H9 (cell line): ENCODE data around the gene PRSS27. TPM values are rescaled to one million over a fixed set of nuclear protein-coding genes. Genes with fewer than 3 reads are reported as not detected.

Source experiments
- DNase-seq: peaks from one replicate; pipeline ENCODE4 v3.0.0-alpha.2; 2017
- H2AFZ ChIP-seq: one replicate; pipeline ENCODE4 v1.6.1; 2013; ENCODE audit warnings: mild to moderate bottlenecking, low read length, control low read depth, moderate library complexity
- H2AK5ac ChIP-seq: 2 replicates; pipeline ENCODE4 v1.6.1; 2013; ENCODE audit warnings: low read length, control low read depth, mixed read lengths; ENCODE audit not compliant: insufficient read length
- H2BK120ac ChIP-seq: one replicate; pipeline ENCODE4 v1.6.1; 2013; ENCODE audit warnings: low read depth, mild to moderate bottlenecking, low read length, control low read depth, inconsistent platforms; ENCODE audit not compliant: poor library complexity, severe bottlenecking
- H2BK12ac ChIP-seq: 2 replicates; pipeline ENCODE4 v1.6.1; 2013; ENCODE audit warnings: low read length, control low read depth, mixed read lengths, low read depth; ENCODE audit not compliant: insufficient read length
- H2BK15ac ChIP-seq: 2 replicates; pipeline ENCODE4 v1.6.1; 2013; ENCODE audit warnings: low read depth, low read length, control low read depth
- H2BK20ac ChIP-seq: one replicate; pipeline ENCODE4 v1.6.1; 2013; ENCODE audit warnings: low read depth, mild to moderate bottlenecking, low read length, control low read depth, inconsistent platforms; ENCODE audit not compliant: poor library complexity, severe bottlenecking
- H2BK5ac ChIP-seq: 2 replicates; pipeline ENCODE4 v1.6.1; 2013; ENCODE audit warnings: low read length, control low read depth, mixed read lengths; ENCODE audit not compliant: insufficient read length
- H3K14ac ChIP-seq: 2 replicates; pipeline ENCODE4 v1.6.1; 2013; ENCODE audit warnings: low read length, control low read depth; ENCODE audit not compliant: insufficient read depth
- H3K18ac ChIP-seq: 2 replicates; pipeline ENCODE4 v1.6.1; 2013; ENCODE audit warnings: low read depth, mild to moderate bottlenecking, mixed read lengths, low read length, control low read depth; ENCODE audit not compliant: insufficient read length
- H3K23ac ChIP-seq: 2 replicates; pipeline ENCODE4 v1.6.1; 2013; ENCODE audit warnings: low read length, control low read depth, mixed read lengths, low read depth; ENCODE audit not compliant: insufficient read length
- H3K23me2 ChIP-seq: 2 replicates; pipeline ENCODE4 v1.6.1; 2013; ENCODE audit warnings: low read depth, mild to moderate bottlenecking, mixed read lengths, low read length, control low read depth; ENCODE audit not compliant: insufficient read length, poor library complexity, severe bottlenecking
- H3K27ac ChIP-seq: 2 replicates; pipeline ENCODE4 v1.5.1; 2013; ENCODE audit warnings: low read length, control low read depth, mixed read lengths, low read depth; ENCODE audit not compliant: insufficient read length
- H3K27me3 ChIP-seq: 2 replicates; pipeline ENCODE4 v1.6.1; 2013; ENCODE audit warnings: low read length, control low read depth, inconsistent platforms; ENCODE audit not compliant: insufficient read depth
- H3K4ac ChIP-seq: 2 replicates; pipeline ENCODE4 v1.6.1; 2013; ENCODE audit warnings: low read depth, mild to moderate bottlenecking, control low read depth, inconsistent platforms, low read length, moderate library complexity
- H3K4me1 ChIP-seq: 2 replicates; pipeline ENCODE4 v1.6.1; 2013; ENCODE audit warnings: low read length, control low read depth, inconsistent platforms; ENCODE audit not compliant: insufficient read depth
- H3K4me2 ChIP-seq: 2 replicates; pipeline ENCODE4 v1.6.1; 2013; ENCODE audit warnings: low read length, control low read depth, mixed read lengths; ENCODE audit not compliant: insufficient read length, insufficient read depth
- H3K56ac ChIP-seq: 2 replicates; pipeline ENCODE4 v1.6.1; 2013; ENCODE audit warnings: low read depth, mild to moderate bottlenecking, mixed read lengths, low read length, control low read depth; ENCODE audit not compliant: insufficient read length
- H3K79me1 ChIP-seq: 2 replicates; pipeline ENCODE4 v1.6.1; 2013; ENCODE audit warnings: low read depth, mild to moderate bottlenecking, moderate library complexity, low read length, control low read depth, inconsistent platforms; ENCODE audit not compliant: insufficient read depth, poor library complexity, severe bottlenecking
- H3K79me2 ChIP-seq: 2 replicates; pipeline ENCODE4 v1.6.1; 2013; ENCODE audit warnings: low read length, control low read depth, inconsistent platforms; ENCODE audit not compliant: insufficient read depth
- H3K9ac ChIP-seq: 2 replicates; pipeline ENCODE4 v1.6.1; 2013; ENCODE audit warnings: low read length, control low read depth, mixed read lengths; ENCODE audit not compliant: insufficient read length; ENCODE audit errors: extremely low read depth
- H3K9me3 ChIP-seq: one replicate; pipeline ENCODE4 v1.6.1; 2013; ENCODE audit warnings: low read depth, low read length, inconsistent platforms; ENCODE audit not compliant: control insufficient read depth
- H3T11ph ChIP-seq: one replicate; pipeline ENCODE4 v1.6.1; 2013; ENCODE audit warnings: mild to moderate bottlenecking, low read length, control low read depth, inconsistent platforms
- H4K20me1 ChIP-seq: one replicate; pipeline ENCODE4 v1.6.1; 2013; ENCODE audit not compliant: control insufficient read depth, insufficient read length, insufficient read depth
- H4K5ac ChIP-seq: 2 replicates; pipeline ENCODE4 v1.6.1; 2013; ENCODE audit warnings: low read depth, mild to moderate bottlenecking, mixed read lengths, low read length, control low read depth; ENCODE audit not compliant: insufficient read length
- H4K8ac ChIP-seq: replicated peaks from 2 replicates; pipeline ENCODE4 v1.6.1; 2013; ENCODE audit warnings: low read length, control low read depth, mixed read lengths, low read depth; ENCODE audit not compliant: insufficient read length
- H4K91ac ChIP-seq: 2 replicates; pipeline ENCODE4 v1.6.1; 2013; ENCODE audit warnings: low read depth, mild to moderate bottlenecking, moderate library complexity, mixed read lengths, low read length, control low read depth; ENCODE audit not compliant: insufficient read length
- H3K27ac Mint-ChIP-seq, 3 experiments: 2 replicates in 2 of 3; 3 replicates in 1 of 3; pipeline ENCODE4 v1.8.0; 2020 to 2021; ENCODE audit warnings: mixed read lengths in 3 of 3, mild to moderate bottlenecking in 1 of 3, moderate library complexity in 1 of 3
- H3K27me3 Mint-ChIP-seq: 2 replicates; pipeline ENCODE4 v1.8.0; 2021; ENCODE audit warnings: low read depth, mild to moderate bottlenecking, moderate library complexity, mixed read lengths
- H3K36me3 Mint-ChIP-seq, 3 experiments: 2 replicates in 2 of 3; 3 replicates in 1 of 3; pipeline ENCODE4 v1.8.0; 2020 to 2021; ENCODE audit warnings: low read depth in 3 of 3, mixed read lengths in 3 of 3; ENCODE audit not compliant: insufficient read depth in 1 of 3
- H3K4me1 Mint-ChIP-seq, 2 experiments: 2 replicates each; pipeline ENCODE4 v1.8.0; 2020; ENCODE audit warnings: mixed read lengths in 2 of 2
- H3K4me3 Mint-ChIP-seq, 2 experiments: 2 replicates in 1 of 2; 3 replicates in 1 of 2; pipeline ENCODE4 v1.8.0; 2020 to 2021; ENCODE audit warnings: mild to moderate bottlenecking in 2 of 2, mixed read lengths in 2 of 2, moderate library complexity in 1 of 2
- H3K9me3 Mint-ChIP-seq, 2 experiments: 2 replicates in 1 of 2; 3 replicates in 1 of 2; pipeline ENCODE4 v1.8.0; 2020; ENCODE audit warnings: mild to moderate bottlenecking in 2 of 2, mixed read lengths in 2 of 2, moderate library complexity in 1 of 2
- CTCF ChIP-seq: fragments of 200-600 bp; sonication (generic); conservative IDR thresholded peaks from 3 replicates; pipeline ENCODE4 v1.8.0; 2021; ENCODE audit warnings: antibody characterized with exemption, mild to moderate bottlenecking
- WGBS: extraction: QIAGEN DNeasy Blood & Tissue Kit; methylation state at CpG from one replicate; pipeline ENCODE4 v1.1.7; 2013; ENCODE audit warnings: missing lambda C conversion rate, low lambda C conversion rate, mixed read lengths; ENCODE audit not compliant: insufficient read length; ENCODE audit errors: extremely low coverage; 5-methylcytosine and 5-hydroxymethylcytosine counted together
- total RNA-seq: library from RNA; stranded (reverse); gene quantifications from 2 replicates; pipeline ENCODE4 v1.2.1, GENCODE V29; 2021

The PRSS27 gene
- total RNA-seq, 1 experiment from 2014 or later: 5.0 TPM

- H3K18ac ChIP-seq: no peak overlapping the region
- no peak overlapping the region for H3K4ac ChIP-seq
- H3K23me2 ChIP-seq: no peaks in the 10 kb centered on the region
- no peaks in the 10 kb centered on the region for H3K9me3 Mint-ChIP-seq
- no peak overlapping the region for H2BK20ac ChIP-seq
- no CpG with 5 or more reads among the region's 19 CpGs for WGBS
- H3K4me1 ChIP-seq: no peaks in the 10 kb centered on the region
- H2AFZ ChIP-seq: no peak overlapping the region
- no peaks in the 10 kb centered on the region for H3K27me3 ChIP-seq
- no peaks in the 10 kb centered on the region for H3K36me3 Mint-ChIP-seq
- no peak overlapping the region for H2BK5ac ChIP-seq
- H3K56ac ChIP-seq: no peak overlapping the region
- H3K27ac Mint-ChIP-seq: peak overlapping the region in 2 of 3 experiments; percentile 19 to 29; a peak in 2 of 7 replicates
- H2AK5ac ChIP-seq: no peak overlapping the region
- no peak overlapping the region for H2BK12ac ChIP-seq
- no peaks in the 10 kb centered on the region for H3K79me2 ChIP-seq
- no peak overlapping the region for H4K5ac ChIP-seq
- H3K79me1 ChIP-seq: no peaks in the 10 kb centered on the region
- H3K4me2 ChIP-seq: no peak overlapping the region
- no peak for TF ChIP-seq CTCF
- no peak for DNase-seq
- H4K20me1 ChIP-seq: no peaks in the 10 kb centered on the region
- H2BK120ac ChIP-seq: no peak overlapping the region
- H3K9ac ChIP-seq: no peak overlapping the region
- peaks cover 9 to 14% of the 10 kb centered on the region in 2 experiments; a peak in 2 of 4 replicates for H3K4me1 Mint-ChIP-seq
- no peaks in the 10 kb centered on the region for H3K9me3 ChIP-seq
- no peak overlapping the region for H3K27ac ChIP-seq
- H4K91ac ChIP-seq: no peak overlapping the region
- H3K4me3 Mint-ChIP-seq: no peak overlapping the region
- no peaks in the 10 kb centered on the region; the same call in 1 of the 2 replicates for H3K27me3 Mint-ChIP-seq
- H3K14ac ChIP-seq: no peak overlapping the region
- no peak overlapping the region for H4K8ac ChIP-seq
- H3T11ph ChIP-seq: no peak overlapping the region
- H3K23ac ChIP-seq: no peak overlapping the region
- no peak overlapping the region for H2BK15ac ChIP-seq
Observed at GRCh38 chr16:2743007-2743810, 23.2 kb upstream of the PRSS27 start.
